ENCODE results near the gene AEBP1. TPM values are rescaled to one million over a fixed set of nuclear protein-coding genes. Genes with fewer than 3 reads are reported as not detected.

Gene AEBP1
- total RNA-seq, 1 donor from 2014 or later = 272 TPM

DNA sequence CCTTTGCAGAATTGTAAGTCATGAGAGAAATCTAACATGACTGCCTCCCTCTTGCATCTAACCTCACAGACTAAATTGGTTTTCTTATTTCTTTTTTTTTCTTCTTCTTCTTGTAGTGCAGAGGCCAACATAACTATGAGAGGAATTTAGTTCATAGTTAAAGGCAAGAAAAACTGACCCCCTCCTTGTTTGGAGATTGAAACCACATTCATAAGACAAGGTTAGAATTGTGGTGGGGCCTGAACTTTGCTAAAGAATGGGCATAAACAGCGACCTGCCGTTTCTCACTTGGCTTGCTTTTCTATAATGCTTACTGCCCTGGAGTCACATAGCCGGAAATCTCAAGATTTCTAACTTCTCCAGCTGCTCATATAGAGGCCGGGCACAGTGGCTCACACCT lies 19.4 kb upstream of the AEBP1 start:
- Histone ChIP-seq H3K4me3 (no peak overlapping the region), H3K36me3 (peaks cover 10% of the 10 kb centered on the region), H3K27me3 (no peaks in the 10 kb centered on the region), H3K9me3 (no peaks in the 10 kb centered on the region), H3K27ac (peak overlapping the region; percentile 80), H3K4me1 (peaks cover 27% of the 10 kb centered on the region)
- TF ChIP-seq CTCF (IDR thresholded peaks at IDR 0.05) = no peak
- intact Hi-C loops (cut with DNase I) = no loop called here
- DNase-seq (no peak), ATAC-seq (no peak)

GRCh38 chr7:44085546-44085945 lies 18.6 kb upstream of the AEBP1 start:
- peaks cover 26% of the 10 kb centered on the region for H3K4me1 ChIP-seq
- DNase-seq (no peak), ATAC-seq (no peak)
- no peaks in the 10 kb centered on the region for H3K9me3 ChIP-seq
- no peak for TF ChIP-seq CTCF (IDR thresholded peaks at IDR 0.05)
- H3K36me3 ChIP-seq = peaks cover 1% of the 10 kb centered on the region
- H3K27ac ChIP-seq = peak overlapping the region; percentile 42
- H3K27me3 ChIP-seq = no peaks in the 10 kb centered on the region
- H3K4me3 ChIP-seq = no peak overlapping the region
- intact Hi-C loops (cut with DNase I) = no loop called here

DNA sequence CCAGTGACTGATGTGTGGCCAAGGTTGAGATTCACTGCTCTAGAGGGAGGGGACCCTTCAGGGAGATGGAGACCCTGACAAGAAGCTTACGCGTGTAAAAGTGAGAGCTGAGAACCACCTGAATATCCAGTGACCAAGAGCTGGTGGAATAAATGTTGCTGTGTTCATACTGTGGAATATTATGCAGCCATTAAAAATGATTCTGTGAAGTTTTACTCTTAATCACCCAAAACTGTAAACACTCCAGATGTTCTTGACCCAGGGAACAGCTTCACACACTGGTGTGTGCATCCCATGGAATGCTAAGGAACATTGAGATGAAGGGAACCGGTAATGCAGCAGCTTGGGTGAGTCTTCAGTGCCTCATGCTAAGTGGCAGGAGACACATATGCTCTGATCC lies 17.5 kb upstream of the AEBP1 start:
- Histone ChIP-seq H3K27me3 (no peaks in the 10 kb centered on the region), H3K9me3 (no peaks in the 10 kb centered on the region), H3K36me3 (no peaks in the 10 kb centered on the region), H3K4me1 (peaks cover 16% of the 10 kb centered on the region), H3K27ac (peak overlapping the region; percentile 67), H3K4me3 (no peak overlapping the region)
- DNase-seq (no peak), ATAC-seq (no peak)
- intact Hi-C loops (cut with DNase I) = no loop called here
- no peak for TF ChIP-seq CTCF (IDR thresholded peaks at IDR 0.05)

DNA sequence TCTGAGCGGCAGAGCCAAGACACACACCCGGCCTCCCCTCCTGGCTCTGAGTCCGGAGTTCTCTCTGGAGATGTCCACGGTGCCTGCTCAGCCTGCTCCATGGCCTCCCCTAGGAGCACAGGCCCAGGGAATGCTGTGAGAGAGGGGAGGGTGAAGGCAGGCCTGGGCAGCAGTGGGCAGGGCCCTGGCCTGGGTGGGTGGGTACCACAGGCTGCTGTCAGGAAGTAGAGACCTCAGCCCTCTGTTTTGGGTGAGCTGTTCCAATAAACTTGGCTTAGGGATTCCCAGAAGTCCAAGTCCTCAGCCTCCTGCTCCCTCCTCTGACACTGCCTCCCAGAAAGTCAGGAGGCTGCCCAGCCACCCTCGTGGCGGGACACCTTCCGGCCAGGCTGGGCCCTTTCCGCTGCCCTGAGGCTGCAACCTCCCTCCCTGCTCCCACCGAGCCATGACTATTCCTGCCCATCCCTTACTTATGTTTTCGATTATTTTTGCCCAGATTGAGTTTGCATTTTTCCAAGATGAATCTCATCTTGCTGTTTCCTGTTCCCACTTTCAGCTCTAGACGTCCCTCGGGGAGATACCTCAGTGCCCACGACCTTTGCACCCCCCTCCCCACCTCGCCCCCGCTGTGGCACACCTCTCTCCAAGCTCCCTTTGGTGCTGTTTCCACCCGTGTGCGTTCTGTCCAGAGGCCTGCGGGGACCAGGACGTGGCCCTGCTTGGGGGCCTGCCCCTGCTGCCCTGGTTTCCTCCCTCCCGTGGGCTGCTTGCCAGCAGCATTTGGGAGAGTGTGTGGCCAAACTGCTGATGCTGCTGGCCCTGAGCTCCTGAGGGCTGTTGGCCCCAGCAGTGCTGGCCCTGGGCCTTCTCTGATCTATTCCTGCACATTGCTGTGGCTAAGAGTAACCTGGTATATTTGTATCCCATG lies 16.0 kb upstream of the AEBP1 start:
- peak; percentile 58 for ATAC-seq
- intact Hi-C loops (cut with DNase I) = no loop called here
- no peaks in the 10 kb centered on the region for H3K9me3 ChIP-seq
- H3K4me3 ChIP-seq = no peak overlapping the region
- TF ChIP-seq CTCF (IDR thresholded peaks at IDR 0.05) = no peak
- H3K27ac ChIP-seq = peak overlapping the region; percentile 67
- H3K4me1 ChIP-seq = peaks cover 16% of the 10 kb centered on the region
- no peak for DNase-seq
- no peaks in the 10 kb centered on the region for H3K36me3 ChIP-seq
- no peaks in the 10 kb centered on the region for H3K27me3 ChIP-seq

DNA sequence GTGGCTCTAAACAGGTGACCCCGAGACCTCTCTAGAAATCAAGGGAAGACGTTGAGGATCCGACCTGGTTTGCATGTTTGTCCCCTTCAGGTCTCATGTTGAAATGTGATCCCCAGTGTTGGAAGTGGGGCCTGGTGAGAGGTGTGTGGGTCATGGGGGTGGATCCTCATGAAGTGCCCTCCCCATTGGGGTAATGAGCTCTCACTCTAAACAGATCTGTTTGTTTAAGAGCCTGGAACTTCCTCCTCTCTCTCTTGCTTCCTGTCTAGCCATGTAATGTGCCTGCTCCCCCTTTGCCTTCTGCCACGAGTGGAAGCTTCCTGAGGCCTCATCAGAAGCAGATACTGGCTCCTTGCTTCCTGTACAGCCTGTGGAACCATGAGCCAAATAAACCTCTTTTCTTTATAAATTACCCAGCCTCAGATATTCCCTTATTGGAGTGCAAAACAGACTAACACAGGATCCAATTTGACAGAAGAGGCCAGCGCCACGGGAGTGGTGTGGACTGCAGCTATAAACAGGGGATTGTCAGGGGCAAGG lies 11.0 kb upstream of the AEBP1 start:
- no peaks in the 10 kb centered on the region for H3K9me3 ChIP-seq
- DNase-seq (no peak), ATAC-seq (no peak)
- no peaks in the 10 kb centered on the region for H3K36me3 ChIP-seq
- no peak overlapping the region for H3K4me3 ChIP-seq
- no peaks in the 10 kb centered on the region for H3K27me3 ChIP-seq
- TF ChIP-seq CTCF (IDR thresholded peaks at IDR 0.05) = no peak
- H3K27ac ChIP-seq = peak overlapping the region; percentile 17
- intact Hi-C loops (cut with DNase I) = no loop called here
- no peaks in the 10 kb centered on the region for H3K4me1 ChIP-seq

Measured in upper lobe of right lung (tissue), 1 donor.